ENCODE measurements around the gene AKAP12.
"Not testable (repeated sequence)": the region's sequence is repeated elsewhere in the genome, so short reads cannot be mapped to it uniquely, and the experiment has no call there.

AKAP12 gene

GRCh38 chr6:151313066-151313491 lies 73.3 kb downstream of the AKAP12 start:
- no peak for DNase-seq

DNA sequence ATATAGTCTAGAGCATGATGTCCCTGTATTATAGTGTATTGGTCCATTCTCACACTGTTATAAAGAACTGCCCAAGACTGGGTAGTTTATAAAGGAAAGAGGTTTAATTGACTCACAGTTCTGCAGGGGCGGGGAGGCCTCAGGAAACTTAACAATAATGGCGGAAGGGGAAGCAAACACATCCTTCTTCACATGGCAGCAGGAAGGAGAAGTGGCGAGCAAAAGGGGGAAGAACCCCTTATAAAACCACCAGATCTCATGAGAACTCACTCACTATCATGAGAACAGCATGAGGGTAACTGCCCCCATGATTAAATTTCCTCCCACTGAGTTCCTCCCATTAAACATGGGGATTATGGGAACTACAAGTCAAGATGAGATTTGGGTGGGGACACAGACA lies 75.9 kb downstream of the AKAP12 start:
- DNase-seq = not testable (repeated sequence)

- no peak for DNase-seq
Measured at GRCh38 chr6:151317103-151317994, 77.6 kb downstream of the AKAP12 start.

DNA sequence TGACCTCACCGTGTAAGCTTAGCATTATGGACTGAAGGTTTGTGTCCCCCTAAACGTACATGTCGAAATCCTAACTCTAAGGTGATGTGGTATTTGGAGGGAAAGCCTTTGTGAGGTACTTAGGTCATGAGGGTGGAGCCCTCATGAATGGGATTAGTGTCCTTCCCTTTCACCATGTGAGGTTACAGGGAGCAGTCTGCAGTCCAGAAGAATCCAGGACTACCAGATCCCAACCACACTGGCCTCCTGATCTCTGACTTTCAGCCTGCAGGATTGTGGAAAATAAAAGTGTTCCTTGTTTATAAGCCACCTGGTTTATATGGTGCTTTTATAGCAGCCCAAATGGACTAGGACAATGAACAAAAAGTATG lies 78.2 kb downstream of the AKAP12 start:
- DNase-seq = no peak

DNA sequence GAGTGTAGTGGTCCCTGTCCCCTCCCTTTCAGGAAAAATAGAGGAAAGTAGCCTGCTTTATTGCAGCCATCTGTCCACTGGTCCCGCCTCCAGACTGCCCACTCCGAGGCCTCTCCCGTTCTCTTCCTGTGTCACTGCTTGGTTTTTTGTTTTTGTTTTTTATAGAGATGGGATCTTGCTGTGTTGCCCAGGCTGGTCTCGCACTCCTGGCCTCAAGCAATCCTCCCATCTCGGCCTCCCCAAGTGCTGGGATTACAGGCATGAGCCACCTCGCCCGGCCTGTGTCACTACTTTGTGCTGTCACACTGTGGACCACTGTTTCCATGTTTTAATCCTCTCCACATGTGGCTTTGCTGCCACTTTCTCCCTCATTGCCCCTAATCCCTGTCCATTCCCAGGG lies 80.4 kb downstream of the AKAP12 start:
- DNase-seq = no peak

DNA sequence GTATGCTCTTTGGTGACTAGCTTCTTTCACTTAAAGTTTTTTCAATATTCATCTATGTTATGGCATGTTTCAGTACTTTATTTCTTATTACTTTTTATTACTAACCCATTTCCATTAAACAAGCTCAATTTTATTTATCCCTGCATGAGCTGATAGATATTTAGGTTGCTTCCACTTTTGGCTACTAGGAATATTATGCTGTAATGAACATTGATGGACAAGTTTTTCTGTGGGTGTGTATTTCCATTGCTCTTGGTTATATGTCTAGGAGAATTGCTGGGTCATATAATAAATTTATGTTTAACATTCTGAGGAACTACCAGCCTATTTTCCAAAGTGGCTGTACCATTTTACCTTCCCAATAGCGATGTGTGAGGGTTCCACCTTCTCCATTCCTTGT lies 81.7 kb downstream of the AKAP12 start:
- no peak for DNase-seq

GRCh38 chr6:151322570-151322969 lies 82.8 kb downstream of the AKAP12 start:
- DNase-seq = no peak

DNA sequence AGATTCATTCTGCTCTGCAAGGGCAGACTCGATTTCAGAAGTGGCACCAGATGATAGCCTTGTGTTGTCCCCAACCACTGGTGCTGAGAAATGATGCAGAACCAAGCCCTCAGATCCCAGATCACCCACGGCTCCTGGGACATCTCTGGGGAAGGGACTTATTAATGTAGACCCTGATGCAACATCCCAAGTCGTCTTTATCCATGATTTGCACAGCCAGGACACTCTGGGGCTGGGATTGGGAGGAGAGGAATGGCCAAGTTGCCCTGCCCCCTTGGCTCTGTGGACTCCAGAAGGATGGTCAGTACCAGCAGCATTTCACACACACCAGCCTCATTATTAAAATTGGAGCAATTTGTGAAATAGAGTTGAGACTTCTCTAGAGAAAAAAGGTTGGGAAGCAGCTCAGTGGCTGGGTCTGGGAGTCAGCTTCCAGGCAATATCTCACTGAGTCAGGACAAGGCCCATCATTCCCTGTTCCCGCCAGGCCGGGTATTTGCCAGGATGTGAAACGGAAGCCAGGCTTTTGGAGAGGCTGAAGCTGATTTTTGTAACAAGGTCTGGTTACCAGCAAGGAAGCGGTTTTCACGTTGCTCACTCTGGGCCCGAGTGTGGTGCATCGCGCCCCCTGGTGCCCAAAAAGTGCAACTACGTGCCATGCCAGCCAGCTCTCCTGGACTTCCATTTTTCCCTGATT lies 84.2 kb downstream of the AKAP12 start:
- DNase-seq = peak; percentile 79

- no peak for DNase-seq
Measured at GRCh38 chr6:151324488-151324825, 84.7 kb downstream of the AKAP12 start.

DNA sequence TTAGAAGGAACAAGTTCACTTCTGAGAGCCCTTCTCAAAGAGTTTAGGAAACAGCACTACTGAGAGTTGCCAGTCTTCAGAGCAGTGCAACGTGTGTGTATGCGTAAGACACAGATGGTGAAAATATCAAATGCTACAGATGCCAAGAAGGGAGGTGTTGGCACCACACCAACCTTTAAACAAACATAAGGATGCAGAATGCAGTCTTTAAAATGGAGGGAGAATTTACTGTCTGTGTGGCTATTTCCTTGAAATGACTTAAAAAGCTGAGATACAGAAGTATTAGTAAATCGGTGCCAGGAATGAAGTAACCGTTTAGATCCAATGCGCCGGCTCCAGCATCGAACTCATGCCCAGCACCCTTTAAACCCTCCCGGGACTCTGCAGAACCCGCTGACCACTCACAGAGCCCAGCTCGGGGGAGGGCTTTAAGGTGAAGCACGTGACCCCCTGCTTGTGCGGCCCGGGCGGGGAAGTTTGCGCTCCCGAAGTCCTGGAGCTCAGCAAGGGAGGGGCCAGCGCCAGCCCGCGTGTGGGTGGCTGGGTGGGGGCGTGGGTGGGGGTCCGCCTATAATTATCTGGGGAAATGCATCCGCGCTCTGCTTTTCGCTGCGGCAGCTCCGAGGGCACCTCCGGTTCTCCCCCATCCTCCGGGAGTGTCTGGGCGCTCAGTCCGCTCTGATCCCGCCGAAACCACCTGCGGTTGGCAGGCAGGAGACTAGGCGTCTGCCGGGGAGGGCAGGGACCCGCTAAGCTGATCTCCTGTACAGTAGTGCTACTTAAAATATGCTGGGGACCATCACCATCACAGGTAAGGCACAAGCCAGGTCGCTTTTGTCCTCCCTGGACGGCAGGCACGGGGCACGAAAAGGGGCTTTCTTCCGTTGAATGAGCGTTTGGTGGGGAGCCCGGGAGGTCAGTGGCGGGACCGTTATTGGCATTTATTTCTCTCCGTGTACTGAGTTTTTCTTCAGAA lies 85.6 kb downstream of the AKAP12 start:
- DNase-seq = peak; percentile 10

DNA sequence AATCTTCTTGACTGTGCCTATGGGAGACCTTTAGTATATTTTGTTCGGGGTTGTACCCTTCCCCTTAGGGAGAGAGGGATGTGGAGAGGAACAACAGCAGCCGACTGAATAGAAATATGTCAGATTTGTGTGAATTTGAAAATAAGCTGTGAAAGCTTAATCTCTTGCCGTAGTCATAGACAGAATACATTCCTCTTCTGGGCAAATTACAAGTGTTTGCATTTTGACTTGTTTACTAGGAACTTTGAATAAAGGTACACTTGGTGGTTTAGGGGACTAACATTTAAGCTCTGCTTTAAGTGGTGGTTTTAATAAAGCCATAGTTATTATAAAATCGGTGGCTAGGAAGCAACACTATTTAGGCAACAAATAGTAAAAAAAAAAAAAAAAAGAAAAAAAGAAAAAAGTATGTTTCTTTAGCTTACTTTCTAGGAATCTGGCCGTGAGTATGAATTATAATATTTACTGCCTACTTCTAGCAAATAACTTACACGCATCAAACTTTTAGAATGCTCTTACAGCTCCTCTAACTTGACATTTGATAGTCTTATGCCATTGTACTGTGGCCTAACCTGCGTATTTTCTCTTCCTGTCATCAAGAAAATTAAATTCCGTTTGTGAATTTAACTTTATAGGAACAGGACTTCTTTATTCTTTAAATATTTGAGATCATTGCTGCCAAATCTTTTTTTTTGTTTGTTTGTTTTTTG lies 86.5 kb downstream of the AKAP12 start:
- no peak for DNase-seq

DNA sequence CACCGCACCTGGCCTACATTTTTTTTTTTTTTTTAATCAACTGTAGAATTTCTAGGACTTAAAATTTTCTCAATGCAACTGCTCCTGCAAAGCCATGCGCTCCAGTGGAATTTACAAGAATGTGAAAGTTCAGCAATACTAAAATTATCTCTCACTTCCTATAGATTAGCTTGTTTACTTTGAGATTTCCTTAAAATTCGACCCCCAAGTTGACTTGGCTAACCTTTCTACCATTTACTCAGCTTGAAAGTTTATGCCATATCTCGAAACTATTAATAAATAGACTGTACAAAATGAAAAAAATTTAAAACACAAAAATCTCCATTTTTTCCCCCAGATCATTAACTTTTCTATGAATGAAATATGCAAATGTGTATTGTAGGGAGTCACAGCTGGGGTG lies 87.3 kb downstream of the AKAP12 start:
- no peak for DNase-seq

DNA sequence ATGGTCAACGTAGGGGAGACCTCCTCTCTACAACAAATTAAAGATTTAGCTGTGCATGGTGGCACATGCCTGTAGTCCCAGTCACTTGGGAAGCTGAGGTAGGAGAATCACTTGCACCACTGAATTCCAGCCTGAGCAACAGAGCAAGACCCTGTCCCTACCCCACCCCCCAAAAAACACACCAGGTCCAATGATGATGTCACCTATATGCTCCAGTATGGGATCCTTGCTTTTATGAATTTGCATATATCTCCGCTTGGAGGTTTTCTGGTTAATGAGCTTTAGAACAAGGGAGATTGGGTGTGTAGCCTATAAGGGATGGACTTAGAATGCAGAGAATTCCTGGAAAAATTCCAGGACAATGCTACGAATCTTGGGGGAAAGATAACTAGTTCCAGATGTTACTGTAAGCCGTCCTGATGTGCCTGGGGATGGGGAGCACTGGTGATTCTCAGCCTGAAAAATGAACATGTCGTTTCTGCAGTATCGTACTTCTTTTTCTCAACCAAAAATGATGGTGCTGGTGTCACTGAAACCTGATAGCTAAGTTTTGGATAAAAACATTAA lies 90.4 kb downstream of the AKAP12 start:
- DNase-seq = no peak

DNA sequence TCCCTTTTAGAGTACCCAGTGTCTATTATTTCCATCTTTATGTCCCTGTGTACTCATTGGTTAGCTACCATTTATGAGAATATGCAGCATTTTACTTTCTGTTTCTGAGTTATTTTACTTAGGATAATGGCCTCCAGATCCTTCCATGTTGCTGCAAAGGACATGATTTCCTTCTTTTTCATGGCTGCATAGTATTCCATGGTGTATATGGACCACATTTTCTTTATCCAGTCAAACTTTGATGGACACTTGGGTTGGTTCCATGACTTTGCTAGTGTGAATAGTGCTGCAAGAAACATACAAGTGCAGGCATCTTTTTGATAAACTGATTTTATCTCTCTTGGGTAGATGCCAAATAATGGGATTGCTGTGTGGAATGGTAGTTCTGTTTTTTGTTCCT lies 96.2 kb downstream of the AKAP12 start:
- no peak for DNase-seq

DNA sequence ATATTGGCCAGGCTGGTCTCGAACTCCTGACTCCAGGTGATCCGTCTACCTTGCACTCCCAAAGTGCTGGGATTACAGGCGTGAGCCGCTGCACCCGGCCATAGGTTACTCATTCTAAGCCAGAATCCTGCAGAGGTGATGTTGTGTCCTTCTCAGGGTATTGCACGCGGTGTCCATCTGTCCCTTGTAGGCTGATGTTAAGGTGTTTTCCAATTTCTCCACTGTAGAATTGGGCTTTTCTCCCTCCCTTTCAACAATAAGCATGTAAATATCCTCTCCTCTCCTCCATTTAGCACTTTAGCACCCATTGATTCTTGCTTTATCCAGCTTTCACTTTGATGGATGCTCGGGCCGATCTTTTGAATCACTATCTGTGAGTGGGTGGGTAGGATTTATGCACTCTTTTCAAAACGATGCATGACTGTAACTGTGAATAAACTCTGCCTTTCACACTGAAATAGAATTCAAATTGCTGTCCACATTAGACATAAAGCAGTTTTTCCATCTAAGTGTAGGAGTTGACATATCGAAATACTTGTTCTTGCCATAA lies 99.0 kb downstream of the AKAP12 start:
- DNase-seq = no peak

DNA sequence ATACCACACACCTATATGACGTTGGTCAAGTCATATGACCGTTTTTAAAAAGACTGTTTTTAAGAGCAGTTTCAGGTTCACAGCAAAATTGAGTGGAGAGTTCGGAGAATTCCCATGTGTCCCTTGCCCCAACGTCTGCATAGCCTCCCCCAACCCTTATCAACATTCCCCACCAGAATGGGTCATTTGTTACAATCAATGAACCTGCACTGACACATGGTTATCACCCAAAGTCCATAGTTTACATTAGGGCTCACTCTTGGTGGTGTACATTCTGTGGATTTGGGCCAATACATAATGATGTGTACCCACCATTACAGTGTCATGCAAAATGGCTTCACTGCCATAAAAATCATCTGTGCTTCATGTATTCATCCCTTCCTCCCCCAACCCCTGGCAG lies 99.6 kb downstream of the AKAP12 start:
- DNase-seq = no peak

- DNase-seq = no peak
Measured at GRCh38 chr6:151340219-151340978, 100.6 kb downstream of the AKAP12 start.

DNA sequence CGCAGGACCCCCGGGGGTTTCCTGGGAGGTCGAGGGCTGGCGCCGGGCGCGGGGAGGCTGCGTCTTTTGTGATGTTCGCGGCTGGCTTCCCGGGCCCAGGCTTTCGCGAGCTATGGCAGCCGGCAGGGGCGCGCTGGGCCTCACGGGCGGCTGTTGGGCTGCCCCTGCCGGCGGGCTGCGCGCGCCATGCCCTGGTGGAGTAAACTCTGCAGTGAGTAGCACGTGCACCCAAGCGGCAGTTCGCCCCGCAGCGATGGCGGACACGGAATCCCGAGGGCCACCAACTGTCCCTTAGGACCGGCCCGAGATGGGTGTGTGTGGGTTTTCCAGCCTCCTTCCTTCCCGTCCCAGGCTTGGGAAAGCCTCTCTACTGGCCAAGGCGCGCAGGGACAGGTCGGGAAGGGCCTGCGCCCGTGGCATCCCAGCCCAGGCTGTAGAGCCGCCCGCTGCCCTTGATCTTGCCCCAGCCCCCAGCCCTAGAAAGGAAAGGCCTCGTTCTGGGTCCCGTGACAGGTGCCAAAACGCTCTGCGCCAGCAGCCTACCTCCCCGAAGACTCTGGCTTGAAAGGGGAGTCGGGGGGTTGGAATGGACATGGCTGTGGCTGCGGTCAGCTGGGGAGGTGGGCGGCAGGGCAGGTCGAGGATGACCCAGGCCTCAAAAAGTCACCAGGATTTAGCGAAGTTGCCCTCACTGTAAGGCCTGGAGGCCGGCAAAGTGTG lies 101.9 kb downstream of the AKAP12 start:
- no peak for DNase-seq

GRCh38 chr6:151342750-151343149 lies 103.0 kb downstream of the AKAP12 start:
- not testable (repeated sequence) for DNase-seq

DNA sequence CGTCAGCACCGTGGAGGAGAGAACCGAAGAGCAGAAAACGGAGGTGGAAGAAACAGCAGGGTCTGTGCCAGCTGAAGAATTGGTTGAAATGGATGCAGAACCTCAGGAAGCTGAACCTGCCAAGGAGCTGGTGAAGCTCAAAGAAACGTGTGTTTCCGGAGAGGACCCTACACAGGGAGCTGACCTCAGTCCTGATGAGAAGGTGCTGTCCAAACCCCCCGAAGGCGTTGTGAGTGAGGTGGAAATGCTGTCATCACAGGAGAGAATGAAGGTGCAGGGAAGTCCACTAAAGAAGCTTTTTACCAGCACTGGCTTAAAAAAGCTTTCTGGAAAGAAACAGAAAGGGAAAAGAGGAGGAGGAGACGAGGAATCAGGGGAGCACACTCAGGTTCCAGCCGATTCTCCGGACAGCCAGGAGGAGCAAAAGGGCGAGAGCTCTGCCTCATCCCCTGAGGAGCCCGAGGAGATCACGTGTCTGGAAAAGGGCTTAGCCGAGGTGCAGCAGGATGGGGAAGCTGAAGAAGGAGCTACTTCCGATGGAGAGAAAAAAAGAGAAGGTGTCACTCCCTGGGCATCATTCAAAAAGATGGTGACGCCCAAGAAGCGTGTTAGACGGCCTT lies 110.0 kb downstream of the AKAP12 start:
- DNase-seq = no peak

All from activated CD4-positive, alpha-beta T cell treated with anti-CD3 and anti-CD28 coated beads for 48 hours (primary cell).